Measurements from ENCODE around the gene CDK16.

CDK16 gene

GRCh38 chrX:47204970-47205369, 13.5 kb upstream of the CDK16 start:
- DNase-seq (ENCODE audit: low read depth in 2 of 2) = no peak
- no peak for TF ChIP-seq CTCF (IDR thresholded peaks at IDR 0.05; ENCODE audit: low read depth, low read length)
- H3K4me3 ChIP-seq (replicated peaks in 1 of 2; ENCODE audit: low read depth in 2 of 2, low read length in 2 of 2) = no peak overlapping the region

- DNase-seq (ENCODE audit: low read depth in 2 of 2) = no peak
- TF ChIP-seq CTCF (IDR thresholded peaks at IDR 0.05; ENCODE audit: low read depth, low read length) = no peak
- H3K4me3 ChIP-seq (replicated peaks in 1 of 2; ENCODE audit: low read depth in 2 of 2, low read length in 2 of 2) = no peak overlapping the region
Observed at GRCh38 chrX:47206316-47206715, 12.2 kb upstream of the CDK16 start.

GRCh38 chrX:47208108-47208507, 10.4 kb upstream of the CDK16 start:
- TF ChIP-seq CTCF (IDR thresholded peaks at IDR 0.05; ENCODE audit: low read depth, low read length) = no peak
- H3K4me3 ChIP-seq (replicated peaks in 1 of 2; ENCODE audit: low read depth in 2 of 2, low read length in 2 of 2) = no peak overlapping the region
- DNase-seq (ENCODE audit: low read depth in 2 of 2) = no peak

- DNase-seq (ENCODE audit: low read depth in 2 of 2) = no peak
- TF ChIP-seq CTCF (IDR thresholded peaks at IDR 0.05; ENCODE audit: low read depth, low read length) = no peak
- H3K4me3 ChIP-seq (replicated peaks in 1 of 2; ENCODE audit: low read depth in 2 of 2, low read length in 2 of 2) = no peak overlapping the region
Observed at GRCh38 chrX:47209508-47210238, 8.8 kb upstream of the CDK16 start.

GRCh38 chrX:47210661-47211425, 7.6 kb upstream of the CDK16 start:
- no peak for TF ChIP-seq CTCF (IDR thresholded peaks at IDR 0.05; ENCODE audit: low read depth, low read length)
- no peak overlapping the region for H3K4me3 ChIP-seq (replicated peaks in 1 of 2; ENCODE audit: low read depth in 2 of 2, low read length in 2 of 2)
- DNase-seq (ENCODE audit: low read depth in 2 of 2) = no peak

- no peak for DNase-seq (ENCODE audit: low read depth in 2 of 2)
- no peak overlapping the region for H3K4me3 ChIP-seq (replicated peaks in 1 of 2; ENCODE audit: low read depth in 2 of 2, low read length in 2 of 2)
- no peak for TF ChIP-seq CTCF (IDR thresholded peaks at IDR 0.05; ENCODE audit: low read depth, low read length)
Observed at GRCh38 chrX:47212381-47213293, 5.8 kb upstream of the CDK16 start.
